GM21515 (cell line): ENCODE results near the gene NEO1.

Source experiments
- ATAC-seq: cut with Tn5 transposase; IDR thresholded peaks from one replicate; pipeline ENCODE4 v1.9.1; 2021; ENCODE audit not compliant: unreplicated experiment

The NEO1 gene

DNA sequence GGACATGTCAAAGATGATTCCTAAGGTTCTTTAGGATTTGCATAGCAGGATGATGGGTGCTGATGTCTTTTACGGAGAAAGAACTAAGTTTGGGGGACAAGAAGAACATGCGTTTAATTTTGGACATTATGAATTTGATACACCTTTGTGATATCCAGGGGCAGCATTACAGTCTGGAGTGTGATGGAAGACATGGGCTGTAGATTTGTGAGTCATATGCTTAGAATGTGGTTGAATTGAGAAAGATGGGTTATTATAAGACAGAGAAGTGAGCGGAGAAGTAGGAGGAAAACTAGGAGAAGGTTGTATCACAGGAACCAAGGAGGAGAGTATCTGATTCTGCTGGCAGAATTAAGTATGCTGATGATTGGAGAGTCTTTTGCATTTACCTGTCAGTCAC, 20.6 kb downstream of the NEO1 start:
- ATAC-seq, result no peak

GRCh38 chr15:73074241-73074640, 22.0 kb downstream of the NEO1 start:
- ATAC-seq, result no peak

DNA sequence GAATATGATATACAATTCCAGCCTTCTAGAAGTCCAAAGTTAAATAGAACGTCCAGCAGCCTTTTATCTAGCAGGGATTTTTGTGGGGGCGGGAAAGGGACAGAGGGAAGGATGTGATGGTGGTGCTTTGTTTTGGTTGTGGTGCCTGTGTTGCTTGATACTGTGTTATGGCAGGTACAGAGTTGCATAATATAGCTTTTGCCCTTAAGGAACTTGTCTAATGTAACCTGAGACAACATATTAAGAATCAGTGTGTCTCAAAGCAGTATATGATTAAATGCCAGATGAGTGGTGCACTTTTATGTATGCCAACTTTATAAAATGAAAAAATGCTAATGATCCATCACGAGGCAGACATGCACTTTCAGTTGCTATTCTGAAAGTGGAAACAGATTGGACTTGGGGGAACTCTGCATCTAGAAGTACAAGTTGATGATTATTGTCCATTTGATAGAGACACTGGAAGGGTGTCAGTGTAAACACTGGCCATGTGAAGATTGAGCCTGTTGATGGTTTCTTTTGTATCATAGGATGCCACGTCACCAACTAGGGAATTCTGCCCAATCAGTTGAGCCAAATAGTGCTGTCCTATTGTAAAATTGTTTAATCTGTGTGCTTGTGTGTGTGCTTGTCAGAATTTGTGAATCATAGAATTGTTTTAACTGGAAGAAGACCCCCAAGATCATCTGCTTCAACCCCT, 23.0 kb downstream of the NEO1 start:
- no peak for ATAC-seq

DNA sequence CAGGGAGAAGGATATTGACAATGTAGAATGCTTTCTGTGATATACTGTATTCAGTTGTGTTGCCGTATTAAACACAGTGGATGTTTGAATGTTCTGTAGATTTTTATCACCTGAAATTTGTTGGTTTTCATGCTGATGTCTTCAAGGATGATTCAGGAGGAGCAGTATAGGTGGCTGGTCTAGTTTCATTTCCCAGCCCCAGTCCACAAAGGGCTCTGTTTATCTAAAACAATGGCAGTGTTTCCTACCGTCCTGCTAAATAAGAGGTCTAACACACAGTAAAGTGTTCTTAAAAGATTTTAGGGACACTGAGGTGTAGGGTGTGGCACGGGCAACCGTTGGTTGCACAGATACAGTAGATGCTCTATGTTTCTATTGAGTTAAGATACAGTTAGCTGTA, 26.0 kb downstream of the NEO1 start:
- no peak for ATAC-seq

GRCh38 chr15:73078722-73079121, 26.5 kb downstream of the NEO1 start:
- ATAC-seq, result no peak

DNA sequence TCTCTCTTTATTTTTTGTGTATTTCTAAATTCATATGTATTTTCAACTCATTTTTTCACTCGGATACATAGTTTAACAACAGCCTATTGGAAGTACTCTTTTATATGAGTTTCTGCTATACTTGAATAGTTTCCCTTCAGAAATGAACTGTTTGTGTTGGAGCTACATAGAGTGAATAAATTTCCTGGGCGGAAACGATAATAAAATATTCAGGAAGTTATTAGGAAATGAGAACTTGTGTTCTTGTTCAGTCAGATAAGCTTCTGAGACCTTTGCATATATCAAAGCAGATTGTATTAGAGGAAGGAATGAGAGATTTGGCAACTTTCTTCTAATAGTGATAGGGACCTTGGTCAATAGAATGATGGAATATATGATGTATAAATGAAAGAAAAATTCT, 27.3 kb downstream of the NEO1 start:
- ATAC-seq, result no peak

GRCh38 chr15:73081321-73081958, 29.2 kb downstream of the NEO1 start:
- no peak for ATAC-seq

GRCh38 chr15:73082812-73083211, 30.5 kb downstream of the NEO1 start:
- no peak for ATAC-seq

DNA sequence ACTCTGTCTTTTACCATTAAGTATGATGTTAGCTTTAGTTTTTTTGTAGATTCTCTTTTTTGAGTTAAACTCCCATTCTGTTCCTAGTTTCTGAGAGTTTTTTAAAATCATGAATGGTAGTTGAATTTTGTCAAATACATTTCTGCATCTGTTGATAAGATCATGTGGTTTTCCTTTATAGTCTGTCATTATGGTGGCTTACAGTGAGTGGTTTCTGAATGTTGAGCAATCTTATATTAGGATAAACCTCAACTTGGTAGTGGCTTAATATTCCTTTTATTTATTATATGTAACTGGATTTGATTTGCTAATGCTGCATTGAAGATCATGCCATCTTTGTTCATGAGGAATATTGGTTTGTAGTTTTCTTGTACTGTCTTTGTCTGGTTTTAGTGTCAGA, 34.8 kb downstream of the NEO1 start:
- ATAC-seq, result no peak

GRCh38 chr15:73105064-73105463, 52.8 kb downstream of the NEO1 start:
- ATAC-seq, result no peak

GRCh38 chr15:73108676-73109075, 56.4 kb downstream of the NEO1 start:
- ATAC-seq, result no peak

DNA sequence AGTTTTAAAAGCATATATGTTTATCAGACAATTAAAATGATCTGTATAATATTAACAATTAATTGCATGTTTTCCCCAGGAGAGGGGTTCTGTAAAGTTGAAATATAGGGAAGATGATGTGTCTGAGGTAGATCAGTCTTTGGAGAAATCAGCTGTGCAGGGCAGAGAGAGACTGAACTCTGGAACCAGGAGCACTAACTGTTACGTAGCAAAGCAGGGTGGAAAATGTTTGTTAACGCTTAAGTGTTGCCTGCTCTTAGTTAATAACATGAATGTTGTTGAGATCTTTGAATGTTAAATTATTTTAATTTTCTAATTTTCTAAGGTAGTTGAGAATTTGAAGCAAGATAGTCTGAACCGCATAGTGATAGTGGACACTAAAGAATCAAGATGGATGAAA, 57.5 kb downstream of the NEO1 start:
- no peak for ATAC-seq

DNA sequence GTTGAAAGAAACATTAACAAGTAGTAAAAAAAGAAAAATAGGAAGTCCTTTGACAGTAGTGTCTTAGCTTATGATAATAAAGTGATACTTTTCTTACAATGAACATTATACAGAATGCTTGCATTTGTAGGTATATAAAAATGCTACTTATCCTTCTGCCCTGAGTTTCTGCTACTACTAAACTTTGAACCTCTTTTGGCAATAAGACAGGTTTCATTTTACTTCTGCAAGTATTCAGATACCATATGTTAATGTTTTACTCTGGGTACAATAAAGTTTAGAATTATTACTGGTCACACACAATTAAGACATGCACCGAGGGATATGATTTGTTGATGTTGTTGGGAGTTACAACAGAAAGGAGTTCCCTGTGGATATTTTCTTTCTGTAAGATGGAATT, 57.9 kb downstream of the NEO1 start:
- ATAC-seq, result no peak

GRCh38 chr15:73114064-73114463, 61.8 kb downstream of the NEO1 start:
- ATAC-seq, result no peak

- no peak for ATAC-seq
These were observed 63.9 kb downstream of the NEO1 start for GRCh38 chr15:73116164-73116563.

- no peak for ATAC-seq
These were observed 65.8 kb downstream of the NEO1 start for GRCh38 chr15:73118055-73118454.

- no peak for ATAC-seq
These were observed 67.2 kb downstream of the NEO1 start for GRCh38 chr15:73119478-73119877.

DNA sequence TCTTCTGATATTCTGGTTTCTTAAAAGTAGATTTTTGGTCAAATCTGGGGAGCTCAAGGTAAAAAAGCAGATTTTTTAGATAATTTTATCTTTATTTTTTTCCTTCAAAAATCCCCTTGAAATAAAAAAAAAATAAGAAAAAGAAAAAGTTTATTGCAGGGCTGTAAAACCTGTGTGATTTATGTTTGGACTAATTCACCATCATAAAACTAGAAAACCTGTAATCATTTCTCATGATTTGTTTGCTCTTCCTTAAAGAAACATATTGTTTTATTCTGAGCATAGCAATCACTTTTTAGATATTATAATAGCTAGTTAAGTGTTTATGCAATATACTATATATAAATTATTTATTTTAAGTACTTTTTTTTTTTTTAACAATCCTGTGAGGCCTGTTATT, 68.0 kb downstream of the NEO1 start:
- no peak for ATAC-seq

DNA sequence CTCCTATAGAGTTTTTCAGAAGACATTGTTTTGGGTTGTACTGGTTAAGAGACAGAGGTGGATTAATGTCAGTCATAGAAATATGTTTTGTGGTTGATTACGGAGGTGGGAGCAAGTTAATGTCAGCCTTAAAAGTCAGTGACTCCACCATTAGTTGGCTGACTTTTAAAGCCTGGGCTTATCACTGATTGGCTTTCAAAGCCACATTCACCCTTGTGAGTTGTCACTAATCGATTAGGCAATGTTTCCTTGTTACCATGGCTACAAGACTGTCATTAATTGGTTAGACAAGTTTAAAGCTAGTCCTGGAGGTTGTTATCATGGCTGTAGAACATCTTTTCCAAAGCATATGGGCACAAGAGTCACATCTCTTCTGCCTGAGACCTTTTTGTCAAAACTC, 73.0 kb downstream of the NEO1 start:
- ATAC-seq, result no peak

DNA sequence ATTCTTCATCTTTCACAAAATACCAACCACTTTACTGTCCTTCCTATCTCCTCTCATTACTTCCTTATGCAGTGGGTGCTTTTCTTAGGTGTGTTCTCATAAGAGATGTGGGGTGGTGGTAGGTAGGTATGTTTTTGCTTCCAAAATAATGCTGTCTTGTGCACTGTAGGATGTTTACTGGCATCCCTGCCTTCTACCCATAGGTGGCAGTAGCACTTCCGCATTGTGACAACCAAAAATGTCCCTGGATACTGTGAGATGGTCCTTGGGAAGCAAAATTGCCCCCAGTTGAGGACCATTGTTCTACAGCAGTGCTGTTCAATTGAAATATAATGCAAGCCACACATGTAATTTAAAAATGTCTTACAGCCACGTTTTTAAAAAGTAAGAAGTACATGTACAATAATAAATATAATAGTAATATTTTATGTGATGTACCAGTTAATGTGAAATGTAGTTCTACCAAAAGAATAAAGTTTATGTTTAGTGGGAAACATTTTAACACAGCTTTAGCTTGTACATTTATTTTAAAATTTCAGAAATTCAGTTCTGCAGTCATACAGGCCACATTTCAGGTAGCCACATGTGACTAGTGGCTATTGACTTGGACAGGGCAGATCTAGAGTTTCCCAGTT, 75.2 kb downstream of the NEO1 start:
- ATAC-seq, result peak; percentile 78

DNA sequence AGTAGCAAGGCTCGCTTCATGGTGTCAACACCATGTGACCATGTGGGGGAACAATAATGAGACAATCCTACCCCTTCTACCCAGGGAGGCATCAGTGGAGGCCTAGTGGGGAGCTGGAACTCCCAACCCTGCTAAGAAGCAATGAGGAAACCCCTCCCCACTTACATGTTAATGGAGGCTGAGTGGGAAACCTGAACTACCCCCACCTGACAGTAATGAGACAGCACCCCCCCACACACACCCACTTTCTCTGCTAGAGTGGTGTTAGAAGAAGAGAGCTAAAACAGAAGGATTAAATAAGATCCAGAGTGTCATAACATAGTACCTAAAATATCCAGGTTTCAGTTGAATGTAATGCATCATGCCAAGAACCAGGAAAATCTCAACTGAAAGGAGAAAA, 78.6 kb downstream of the NEO1 start:
- ATAC-seq, result no peak

GRCh38 chr15:73134196-73134595, 81.9 kb downstream of the NEO1 start:
- ATAC-seq, result no peak
